CD4-positive, alpha-beta T cell (primary cell): ENCODE measurements around the gene AOC2. TPM values are rescaled to one million over a fixed set of nuclear protein-coding genes. Genes with fewer than 3 reads are reported as not detected.
A peak's percentile ranks its signal among the peaks of the same experiment; 100 is the strongest.

Experiments used
- ATAC-seq: fragments of 200-7000 bp; cut with Tn5 transposase; one replicate; pipeline ENCODE4 v1.10.0; 2022; ENCODE audit warnings: mild to moderate bottlenecking; ENCODE audit not compliant: poor library complexity
- CTCF ChIA-PET: fragments of 350-600 bp; sonication (Branson Sonifier 250); formaldehyde crosslinking; loops from one replicate; lab custom pipeline; 2021; ENCODE audit warnings: antibody characterized with exemption, inconsistent platforms; lab: Charles Lee
- POLR2A ChIA-PET: fragments of 350-600 bp; sonication (Branson Sonifier 250); formaldehyde crosslinking; loops from one replicate; lab custom pipeline; 2021; ENCODE audit warnings: antibody characterized with exemption, inconsistent platforms; lab: Charles Lee
- DNase-seq, 14 experiments: peaks; one replicate each; pipeline ENCODE4 v3.0.0-alpha.2; 2013 to 2020; ENCODE audit warnings: mixed read lengths in 2 of 14
- H3K27ac ChIP-seq, 2 donors: one replicate each; pipeline versions ENCODE4 v1.5.1 to v1.7.0; 2013; ENCODE audit warnings: low read length in 2 of 2, low read depth in 1 of 2, mild to moderate bottlenecking in 1 of 2
- H3K27me3 ChIP-seq, 2 experiments: 1 replicate in 1 of 2; 2 replicates in 1 of 2; pipeline versions ENCODE4 v1.6.1 to v1.7.0; 2013; ENCODE audit warnings: low read length in 2 of 2, control low read depth in 1 of 2, mild to moderate bottlenecking in 1 of 2, moderate library complexity in 1 of 2; ENCODE audit not compliant: insufficient read depth in 2 of 2, control insufficient read depth in 1 of 2
- H3K36me3 ChIP-seq: one replicate; pipeline ENCODE4 v1.6.1; 2013; ENCODE audit warnings: low read length, control low read depth; ENCODE audit not compliant: insufficient read depth
- H3K4me1 ChIP-seq: one replicate; pipeline ENCODE4 v1.6.1; 2013; ENCODE audit warnings: low read length, control low read depth; ENCODE audit not compliant: insufficient read depth
- H3K4me3 ChIP-seq: one replicate; pipeline ENCODE4 v1.5.1; 2013; ENCODE audit warnings: mild to moderate bottlenecking, low read length, moderate library complexity
- H3K9me3 ChIP-seq, 2 experiments: 1 replicate in 1 of 2; 2 replicates in 1 of 2; pipeline versions ENCODE4 v1.6.1 to v1.7.0; 2013; ENCODE audit warnings: low read length in 2 of 2, mild to moderate bottlenecking in 2 of 2, control low read depth in 1 of 2, moderate library complexity in 1 of 2; ENCODE audit not compliant: control insufficient read depth in 1 of 2, insufficient read depth in 1 of 2
- H3K27ac Mint-ChIP-seq: one replicate; pipeline ENCODE4 v1.8.0; 2020; ENCODE audit warnings: mixed read lengths
- H3K27me3 Mint-ChIP-seq: one replicate; pipeline ENCODE4 v1.8.0; 2021; ENCODE audit warnings: mixed read lengths
- H3K36me3 Mint-ChIP-seq: one replicate; pipeline ENCODE4 v1.8.0; 2021; ENCODE audit warnings: low read depth, mixed read lengths
- H3K4me1 Mint-ChIP-seq: one replicate; pipeline ENCODE4 v1.8.0; 2021; ENCODE audit warnings: low read depth, mixed read lengths
- H3K4me3 Mint-ChIP-seq: one replicate; pipeline ENCODE4 v1.8.0; 2020; ENCODE audit warnings: mild to moderate bottlenecking, mixed read lengths
- H3K9me3 Mint-ChIP-seq: one replicate; pipeline ENCODE4 v1.8.0; 2020; ENCODE audit warnings: mixed read lengths
- CTCF ChIP-seq: fragments of 200-600 bp; IDR thresholded peaks from one replicate; pipeline ENCODE4 v1.8.0; 2022; ENCODE audit warnings: antibody characterized with exemption, mild to moderate bottlenecking
- intact Hi-C, 2 experiments: fragments of 100-400 bp; cut with DNase I in 1 of 2; cut with micrococcal nuclease in 1 of 2; formaldehyde crosslinking; loops; one replicate each; pipeline versions ENCODE4 v1.15.1 to v1.9.0; 2023 to 2025; cut with DNase I, micrococcal nuclease
- total RNA-seq, 174 experiments: library from RNA in 2 of 174; stranded (reverse) in 2 of 174; gene quantifications; one replicate each; pipeline ENCODE4 v1.2.3 and lab custom pipeline; 2021 to 2026

The AOC2 gene
- total RNA-seq, 2 experiments from 2014 or later: 2.5 to 2.9 TPM

- POLR2A ChIA-PET: interaction anchor here (0.7 to 1.3 kb wide), 2 partner anchors 155 to 524 kb away, joined by 4 read pairs; partner anchors contain the start of gene RPL27
- DNase-seq (peak in 4 of 14 experiments; percentile 5 to 54 (median 35)), ATAC-seq (peak; percentile 56)
- TF ChIP-seq CTCF: peak; percentile 56
- intact Hi-C loops: loop anchor here (2.0 to 10.0 kb wide), 2 partner anchors 361 to 495 kb away; no protein-coding TSS in a partner anchor
- Mint-ChIP-seq H3K4me1 (no peaks in the 10 kb centered on the region), H3K27ac (no peak overlapping the region), H3K36me3 (peaks cover 74% of the 10 kb centered on the region), H3K4me3 (no peak overlapping the region), H3K9me3 (no peaks in the 10 kb centered on the region), H3K27me3 (no peaks in the 10 kb centered on the region)
- Histone ChIP-seq H3K4me1 (no peaks in the 10 kb centered on the region), H3K4me3 (no peak overlapping the region), H3K9me3 (no peaks in the 10 kb centered on the region), H3K36me3 (peaks cover 69% of the 10 kb centered on the region), H3K27me3 (no peaks in the 10 kb centered on the region), H3K27ac (no peak overlapping the region)
- CTCF ChIA-PET: interaction anchor here (0.7 to 0.9 kb wide), 3 partner anchors 10 to 188 kb away, joined by 3 to 4 read pairs (median 3); partner anchors contain the start of gene BECN1
Observed at GRCh38 chr17:42843358-42843934, 934 bp upstream of the AOC2 start.

GRCh38 chr17:42844761-42845555 lies 578 bp downstream of the AOC2 start:
- Histone ChIP-seq H3K27ac (no peak overlapping the region), H3K36me3 (peaks cover 55% of the 10 kb centered on the region), H3K9me3 (no peaks in the 10 kb centered on the region), H3K27me3 (no peaks in the 10 kb centered on the region), H3K4me1 (no peaks in the 10 kb centered on the region), H3K4me3 (no peak overlapping the region)
- Mint-ChIP-seq H3K27me3 (no peaks in the 10 kb centered on the region), H3K4me3 (no peak overlapping the region), H3K36me3 (peaks cover 61% of the 10 kb centered on the region), H3K9me3 (no peaks in the 10 kb centered on the region), H3K27ac (no peak overlapping the region), H3K4me1 (no peaks in the 10 kb centered on the region)
- POLR2A ChIA-PET: interaction anchor here (1.2 to 1.7 kb wide), 2 partner anchors 11 to 22 kb away, joined by 4 read pairs; no protein-coding TSS in a partner anchor
- DNase-seq (no peak), ATAC-seq (no peak)
- no peak for TF ChIP-seq CTCF
- intact Hi-C loops: loop anchor here in 1 of 2 experiments (10.0 kb wide), 1 partner anchor 360 kb away; no protein-coding TSS in a partner anchor
- CTCF ChIA-PET: interaction anchor here (0.6 kb wide), 1 partner anchor 15 kb away, joined by 6 read pairs; no protein-coding TSS in a partner anchor

GRCh38 chr17:42845556-42845917 lies 1.2 kb downstream of the AOC2 start:
- H3K27me3 ChIP-seq: no peaks in the 10 kb centered on the region
- no peak for TF ChIP-seq CTCF
- peaks cover 58% of the 10 kb centered on the region for H3K36me3 Mint-ChIP-seq
- H3K4me1 ChIP-seq: no peaks in the 10 kb centered on the region
- H3K4me1 Mint-ChIP-seq: no peaks in the 10 kb centered on the region
- ATAC-seq (no peak), DNase-seq (no peak)
- no peak overlapping the region for H3K4me3 Mint-ChIP-seq
- no peaks in the 10 kb centered on the region for H3K9me3 Mint-ChIP-seq
- H3K4me3 ChIP-seq: no peak overlapping the region
- no peak overlapping the region for H3K27ac ChIP-seq
- ChIA-PET CTCF (no interaction called here), POLR2A (interaction anchor here (1.2 to 1.7 kb wide), 2 partner anchors 12 to 23 kb away, joined by 4 read pairs; no protein-coding TSS in a partner anchor)
- no peaks in the 10 kb centered on the region for H3K27me3 Mint-ChIP-seq
- no peaks in the 10 kb centered on the region for H3K9me3 ChIP-seq
- H3K27ac Mint-ChIP-seq: peak overlapping the region; percentile 34
- intact Hi-C loops: loop anchor here in 1 of 2 experiments (10.0 kb wide), 1 partner anchor 359 kb away; no protein-coding TSS in a partner anchor
- peaks cover 50% of the 10 kb centered on the region for H3K36me3 ChIP-seq
